HL-60 (cell line): ENCODE measurements around the gene ANKS1B.

Source experiments
- CTCF ChIP-seq: IDR thresholded peaks from one replicate; pipeline ENCODE4 v1.5.1; 2011; ENCODE audit warnings: low read length, control low read depth, inconsistent platforms; ENCODE audit not compliant: insufficient read depth
- GABPA ChIP-seq: IDR thresholded peaks from 2 replicates; pipeline ENCODE4 v1.6.1; 2012; ENCODE audit warnings: low read depth
- POLR2AphosphoS5 ChIP-seq: IDR thresholded peaks from 2 replicates; pipeline ENCODE4 v1.6.1; 2012; ENCODE audit warnings: low read depth
- TF ChIP-seq, protein P1 (sequence below): IDR thresholded peaks from 2 replicates; pipeline ENCODE4 v1.6.1; 2012; ENCODE audit warnings: low read depth; ENCODE audit not compliant: insufficient replicate concordance

GRCh38 chr12:99552022-99552421 lies 432.7 kb downstream of the ANKS1B start:
- TF ChIP-seq CTCF (no peak), GABPA (no peak), POLR2AphosphoS5 (no peak)
- TF ChIP-seq, protein P1, sequence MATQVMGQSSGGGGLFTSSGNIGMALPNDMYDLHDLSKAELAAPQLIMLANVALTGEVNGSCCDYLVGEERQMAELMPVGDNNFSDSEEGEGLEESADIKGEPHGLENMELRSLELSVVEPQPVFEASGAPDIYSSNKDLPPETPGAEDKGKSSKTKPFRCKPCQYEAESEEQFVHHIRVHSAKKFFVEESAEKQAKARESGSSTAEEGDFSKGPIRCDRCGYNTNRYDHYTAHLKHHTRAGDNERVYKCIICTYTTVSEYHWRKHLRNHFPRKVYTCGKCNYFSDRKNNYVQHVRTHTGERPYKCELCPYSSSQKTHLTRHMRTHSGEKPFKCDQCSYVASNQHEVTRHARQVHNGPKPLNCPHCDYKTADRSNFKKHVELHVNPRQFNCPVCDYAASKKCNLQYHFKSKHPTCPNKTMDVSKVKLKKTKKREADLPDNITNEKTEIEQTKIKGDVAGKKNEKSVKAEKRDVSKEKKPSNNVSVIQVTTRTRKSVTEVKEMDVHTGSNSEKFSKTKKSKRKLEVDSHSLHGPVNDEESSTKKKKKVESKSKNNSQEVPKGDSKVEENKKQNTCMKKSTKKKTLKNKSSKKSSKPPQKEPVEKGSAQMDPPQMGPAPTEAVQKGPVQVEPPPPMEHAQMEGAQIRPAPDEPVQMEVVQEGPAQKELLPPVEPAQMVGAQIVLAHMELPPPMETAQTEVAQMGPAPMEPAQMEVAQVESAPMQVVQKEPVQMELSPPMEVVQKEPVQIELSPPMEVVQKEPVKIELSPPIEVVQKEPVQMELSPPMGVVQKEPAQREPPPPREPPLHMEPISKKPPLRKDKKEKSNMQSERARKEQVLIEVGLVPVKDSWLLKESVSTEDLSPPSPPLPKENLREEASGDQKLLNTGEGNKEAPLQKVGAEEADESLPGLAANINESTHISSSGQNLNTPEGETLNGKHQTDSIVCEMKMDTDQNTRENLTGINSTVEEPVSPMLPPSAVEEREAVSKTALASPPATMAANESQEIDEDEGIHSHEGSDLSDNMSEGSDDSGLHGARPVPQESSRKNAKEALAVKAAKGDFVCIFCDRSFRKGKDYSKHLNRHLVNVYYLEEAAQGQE = no peak
